Activated B cell treated with CpG ODN at 0.5 μM for 24 hours (primary cell): ENCODE measurements around the gene SSH2. TPM values are rescaled to one million over a fixed set of nuclear protein-coding genes. Genes with fewer than 3 reads are reported as not detected.

Experiments
- ATAC-seq: fragments of 200-7000 bp; cut with Tn5 transposase; one replicate; pipeline ENCODE4 v1.10.0; 2021; ENCODE audit warnings: low read depth, mild to moderate bottlenecking, moderate library complexity
- CTCF ChIA-PET: fragments of 350-600 bp; sonication (Branson Sonifier 250); formaldehyde crosslinking; loops from one replicate; lab custom pipeline; 2021; ENCODE audit warnings: antibody characterized with exemption; lab: Charles Lee
- POLR2A ChIA-PET: fragments of 350-600 bp; sonication (Branson Sonifier 250); formaldehyde crosslinking; loops from one replicate; lab custom pipeline; 2021; ENCODE audit warnings: antibody characterized with exemption; lab: Charles Lee
- DNase-seq: peaks from one replicate; pipeline ENCODE4 v3.0.0; 2022
- H3K27ac Mint-ChIP-seq: one replicate; pipeline ENCODE4 v1.8.0; 2020; ENCODE audit warnings: mixed read lengths
- H3K27me3 Mint-ChIP-seq: one replicate; pipeline ENCODE4 v1.8.0; 2021; ENCODE audit warnings: mixed read lengths
- H3K36me3 Mint-ChIP-seq: one replicate; pipeline ENCODE4 v1.8.0; 2021; ENCODE audit warnings: low read depth, mixed read lengths
- H3K4me1 Mint-ChIP-seq: one replicate; pipeline ENCODE4 v1.8.0; 2021; ENCODE audit warnings: mixed read lengths
- H3K4me3 Mint-ChIP-seq: one replicate; pipeline ENCODE4 v1.8.0; 2020; ENCODE audit warnings: mild to moderate bottlenecking, mixed read lengths
- H3K9me3 Mint-ChIP-seq: one replicate; pipeline ENCODE4 v1.8.0; 2020; ENCODE audit warnings: mixed read lengths
- intact Hi-C: fragments of 100-400 bp; cut with micrococcal nuclease; formaldehyde crosslinking; loops from one replicate; pipeline ENCODE4 v1.15.1; 2024
- total RNA-seq: library from RNA; stranded (reverse); gene quantifications from 2 replicates; pipeline ENCODE4 v1.2.3, GENCODE V29; 2022
- TF ChIP-seq, protein P1 (sequence below): fragments of 200-600 bp; IDR thresholded peaks from one replicate; pipeline ENCODE4 v1.8.0; 2022; ENCODE audit warnings: antibody characterized with exemption, mild to moderate bottlenecking

The SSH2 gene
- total RNA-seq, 1 donor from 2014 or later: 95.7 TPM

DNA sequence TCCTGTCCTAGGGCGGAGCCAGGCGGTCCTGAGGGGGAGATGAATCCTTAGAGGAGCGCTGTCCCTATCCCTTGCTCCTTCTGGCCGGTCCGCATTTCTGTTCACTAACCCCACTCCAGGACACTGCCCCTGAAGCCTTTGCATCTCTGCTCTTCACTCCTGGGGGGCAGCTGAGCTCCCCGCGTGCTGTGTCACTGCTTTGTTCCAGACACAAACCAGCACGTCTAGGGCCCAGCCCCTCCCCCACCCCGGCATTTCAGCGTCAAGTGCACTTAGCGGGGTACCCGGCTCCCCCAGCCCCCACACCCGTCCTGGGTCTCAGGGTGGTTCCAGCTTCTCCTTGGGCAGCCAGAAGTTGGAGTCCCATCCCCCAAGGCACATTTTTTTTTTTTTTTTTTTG lies 316.2 kb downstream of the SSH2 start:
- no peak overlapping the region for H3K27ac Mint-ChIP-seq
- TF ChIP-seq, protein P1, sequence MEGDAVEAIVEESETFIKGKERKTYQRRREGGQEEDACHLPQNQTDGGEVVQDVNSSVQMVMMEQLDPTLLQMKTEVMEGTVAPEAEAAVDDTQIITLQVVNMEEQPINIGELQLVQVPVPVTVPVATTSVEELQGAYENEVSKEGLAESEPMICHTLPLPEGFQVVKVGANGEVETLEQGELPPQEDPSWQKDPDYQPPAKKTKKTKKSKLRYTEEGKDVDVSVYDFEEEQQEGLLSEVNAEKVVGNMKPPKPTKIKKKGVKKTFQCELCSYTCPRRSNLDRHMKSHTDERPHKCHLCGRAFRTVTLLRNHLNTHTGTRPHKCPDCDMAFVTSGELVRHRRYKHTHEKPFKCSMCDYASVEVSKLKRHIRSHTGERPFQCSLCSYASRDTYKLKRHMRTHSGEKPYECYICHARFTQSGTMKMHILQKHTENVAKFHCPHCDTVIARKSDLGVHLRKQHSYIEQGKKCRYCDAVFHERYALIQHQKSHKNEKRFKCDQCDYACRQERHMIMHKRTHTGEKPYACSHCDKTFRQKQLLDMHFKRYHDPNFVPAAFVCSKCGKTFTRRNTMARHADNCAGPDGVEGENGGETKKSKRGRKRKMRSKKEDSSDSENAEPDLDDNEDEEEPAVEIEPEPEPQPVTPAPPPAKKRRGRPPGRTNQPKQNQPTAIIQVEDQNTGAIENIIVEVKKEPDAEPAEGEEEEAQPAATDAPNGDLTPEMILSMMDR: no peak
- POLR2A ChIA-PET: interaction anchor here (0.6 to 1.5 kb wide), 10 partner anchors 9 to 316 kb away, joined by 3 to 10 read pairs (median 4); partner anchors contain the start of genes ABHD15, CORO6 and SSH2
- DNase-seq: no peak
- H3K4me1 Mint-ChIP-seq: peaks cover 38% of the 10 kb centered on the region
- CTCF ChIA-PET: interaction anchor here (0.8 to 2.1 kb wide), 10 partner anchors 22 to 244 kb away, joined by 3 to 10 read pairs (median 4); partner anchors contain the start of gene ANKRD13B
- intact Hi-C loops: loop anchor here (1.0 to 10.0 kb wide), 3 partner anchors 34 to 469 kb away; partner anchors contain the start of gene TP53I13
- H3K27me3 Mint-ChIP-seq: peaks cover 3% of the 10 kb centered on the region
- ATAC-seq: no peak
- peak overlapping the region; percentile 29 for H3K4me3 Mint-ChIP-seq
- H3K9me3 Mint-ChIP-seq: no peaks in the 10 kb centered on the region
- H3K36me3 Mint-ChIP-seq: no peaks in the 10 kb centered on the region

DNA sequence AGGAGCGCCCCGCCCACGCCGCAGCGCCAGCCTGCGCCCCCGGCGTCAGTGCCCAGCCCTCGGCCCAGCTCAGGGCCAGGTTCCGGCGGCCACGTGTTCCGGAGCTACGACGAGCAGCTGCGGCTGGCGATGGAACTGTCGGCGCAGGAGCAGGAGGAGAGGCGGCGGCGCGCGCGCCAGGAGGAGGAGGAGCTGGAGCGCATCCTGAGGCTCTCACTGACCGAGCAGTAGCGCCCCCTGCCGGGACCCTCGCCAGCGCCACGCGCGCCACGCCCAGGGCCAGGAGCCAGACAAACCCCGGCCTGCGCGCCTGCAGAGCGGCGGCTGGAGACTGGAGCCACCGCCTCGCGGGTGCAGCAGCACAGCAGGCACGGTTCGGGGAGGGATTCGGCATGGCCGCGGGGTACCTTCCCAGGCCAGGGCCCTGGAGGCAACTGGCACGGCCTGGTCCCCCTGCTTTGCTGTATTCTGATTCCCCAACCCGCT lies 316.6 kb downstream of the SSH2 start:
- Mint-ChIP-seq H3K4me3 (peak overlapping the region; percentile 29), H3K4me1 (peaks cover 38% of the 10 kb centered on the region), H3K27ac (no peak overlapping the region), H3K27me3 (peaks cover 3% of the 10 kb centered on the region), H3K36me3 (no peaks in the 10 kb centered on the region), H3K9me3 (no peaks in the 10 kb centered on the region)
- TF ChIP-seq, protein P1: peak; percentile 35
- peak; percentile 91 for DNase-seq
- ChIA-PET CTCF (interaction anchor here (0.8 to 2.1 kb wide), 11 partner anchors 13 to 244 kb away, joined by 3 to 10 read pairs (median 4); partner anchors contain the start of gene ANKRD13B), POLR2A (interaction anchor here (0.6 to 1.5 kb wide), 10 partner anchors 9 to 316 kb away, joined by 3 to 10 read pairs (median 4); partner anchors contain the start of genes ABHD15, CORO6 and SSH2)
- ATAC-seq: peak; percentile 31
- intact Hi-C loops: loop anchor here (1.0 to 10.0 kb wide), 2 partner anchors 33 to 469 kb away; no protein-coding TSS in a partner anchor

DNA sequence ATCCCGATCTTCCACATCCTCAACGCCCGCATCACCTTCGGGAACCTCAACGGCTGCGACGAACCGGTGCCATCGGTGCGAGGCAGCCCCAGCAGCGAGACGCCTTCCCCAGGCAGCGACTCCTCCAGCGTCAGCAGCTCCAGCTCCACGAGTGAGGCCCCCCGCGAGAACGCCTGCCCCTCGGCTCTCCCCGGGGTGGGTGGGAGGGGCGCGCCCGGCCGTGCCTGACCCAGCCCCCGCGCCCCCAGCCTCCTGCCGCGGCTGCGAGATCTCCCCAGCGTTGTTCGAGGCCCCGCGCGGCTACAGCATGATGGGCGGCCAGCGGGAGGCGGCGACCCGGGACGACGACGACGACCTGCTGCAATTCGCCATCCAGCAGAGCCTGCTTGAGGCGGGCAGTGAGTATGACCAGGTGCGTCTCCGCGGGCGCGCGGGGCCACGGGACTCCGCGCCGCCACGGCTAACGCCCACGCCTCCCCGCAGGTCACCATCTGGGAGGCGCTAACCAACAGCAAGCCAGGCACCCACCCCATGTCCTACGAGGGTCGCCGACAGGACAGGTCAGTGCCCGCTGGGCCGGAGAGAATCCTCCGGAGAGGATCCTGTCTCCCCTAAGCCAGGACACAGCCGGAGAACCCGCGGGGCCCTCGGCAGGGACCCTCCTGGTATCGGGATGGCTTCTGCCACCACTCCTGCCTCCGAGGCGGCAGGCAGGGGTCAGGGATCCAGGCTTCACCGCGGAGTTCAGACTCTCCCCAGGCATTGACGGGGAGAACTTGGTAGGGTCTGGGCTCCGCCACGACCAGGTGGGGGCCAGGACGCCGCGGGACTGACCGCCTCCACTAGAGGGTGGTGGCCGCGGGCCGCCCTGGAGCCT lies 317.4 kb downstream of the SSH2 start:
- TF ChIP-seq, protein P1: no peak
- intact Hi-C loops: loop anchor here (1.0 to 10.0 kb wide), 2 partner anchors 32 to 468 kb away; no protein-coding TSS in a partner anchor
- ATAC-seq: no peak

DNA sequence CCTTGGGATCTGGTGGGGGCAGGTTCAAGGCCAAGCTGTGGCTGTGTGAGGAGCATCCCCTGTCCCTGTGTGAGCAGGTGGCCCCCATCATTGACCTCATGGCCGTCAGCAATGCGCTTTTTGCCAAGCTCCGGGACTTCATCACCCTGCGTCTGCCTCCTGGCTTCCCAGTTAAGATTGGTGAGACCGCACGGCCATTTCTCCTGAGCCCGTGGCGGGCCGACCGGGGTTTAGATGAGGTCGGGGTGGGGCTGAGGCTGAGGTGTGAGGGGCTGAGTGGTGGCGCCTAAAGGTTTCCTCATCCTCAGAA lies 318.0 kb downstream of the SSH2 start:
- no peak for ATAC-seq
- Mint-ChIP-seq H3K27ac (no peak overlapping the region), H3K4me3 (no peak overlapping the region), H3K36me3 (no peaks in the 10 kb centered on the region), H3K27me3 (peaks cover 2% of the 10 kb centered on the region), H3K9me3 (no peaks in the 10 kb centered on the region), H3K4me1 (peaks cover 32% of the 10 kb centered on the region)
- CTCF ChIA-PET: no interaction called here
- intact Hi-C loops: loop anchor here (10.0 kb wide), 1 partner anchor 467 kb away; no protein-coding TSS in a partner anchor
- TF ChIP-seq, protein P1: no peak
- DNase-seq: no peak
- POLR2A ChIA-PET: no interaction called here

More for the DNA sequence above, 317.4 kb downstream of the SSH2 start:
- ChIA-PET POLR2A (interaction anchor here (0.9 to 1.5 kb wide), 5 partner anchors 10 to 46 kb away, joined by 3 to 10 read pairs (median 3); partner anchors contain the start of genes ABHD15 and CORO6), CTCF (interaction anchor here (0.8 to 2.1 kb wide), 10 partner anchors 14 to 243 kb away, joined by 3 to 10 read pairs (median 4); partner anchors contain the start of gene ANKRD13B)
- peaks cover 3% of the 10 kb centered on the region for H3K27me3 Mint-ChIP-seq
- DNase-seq: no peak
- H3K9me3 Mint-ChIP-seq: no peaks in the 10 kb centered on the region
- H3K4me1 Mint-ChIP-seq: peaks cover 38% of the 10 kb centered on the region
- H3K27ac Mint-ChIP-seq: no peak overlapping the region
- H3K4me3 Mint-ChIP-seq: peak overlapping the region; percentile 69
- no peaks in the 10 kb centered on the region for H3K36me3 Mint-ChIP-seq
